HepG2 (cell line): ENCODE data around the gene MAN1A1. TPM values are rescaled to one million over a fixed set of nuclear protein-coding genes. Genes with fewer than 3 reads are reported as not detected.

Experiments
- ATAC-seq: fragments of 200-7000 bp; cut with Tn5 transposase; 3 replicates; pipeline ENCODE4 v1.9.1; 2020; ENCODE audit warnings: mild to moderate bottlenecking, moderate library complexity
- BruUV-seq: library from RNA; stranded (reverse); fragments of 400-500 nt; replicated peaks from 2 replicates; lab custom pipeline; 2021; lab: Mats Ljungman, UMichigan
- CTCF ChIA-PET: fragments of 300-600 bp; formaldehyde crosslinking; extraction: SDS; loops from one replicate; lab custom pipeline; 2021; ENCODE audit warnings: low total read pairs, inconsistent platforms, low intra/inter-chr PET ratio; lab: Yijun Ruan, JAX
- POLR2A ChIA-PET: fragments of 350-600 bp; sonication (Branson Sonifier 250); formaldehyde crosslinking; loops from one replicate; lab custom pipeline; 2020; ENCODE audit warnings: antibody characterized with exemption, inconsistent platforms; lab: Yijun Ruan, JAX
- DNase-seq: peaks from one replicate; pipeline ENCODE4 v3.0.0-alpha.2; 2015; ENCODE audit warnings: low spot score
- FAIRE-seq: peaks from 3 replicates; lab custom pipeline; 2011; peaks lifted over from hg19 to GRCh38; lab: Jason Lieb, UNC
- H2AFZ ChIP-seq: one replicate; pipeline ENCODE4 v1.6.1; 2011; ENCODE audit warnings: low read length, inconsistent platforms
- H3K27ac ChIP-seq: fragments of 300-600 bp; 3 replicates; pipeline ENCODE4 v1.8.0; 2011; ENCODE audit warnings: mixed run types, mild to moderate bottlenecking, mixed read lengths, low read length, inconsistent platforms; ENCODE audit not compliant: insufficient read depth; ENCODE audit errors: extremely low read length
- H3K27me3 ChIP-seq, 2 experiments: fragments of 200-600 bp in 1 of 2; 2 replicates in 1 of 2; 3 replicates in 1 of 2; pipeline versions ENCODE4 v1.6.0 to v1.8.0; 2011; ENCODE audit warnings: low read length in 2 of 2, mild to moderate bottlenecking in 2 of 2, moderate library complexity in 2 of 2, inconsistent platforms in 1 of 2; ENCODE audit not compliant: insufficient read depth in 2 of 2, control insufficient read depth in 1 of 2
- H3K36me3 ChIP-seq, 2 experiments: fragments of 200-600 bp in 1 of 2; replicated peaks in 1 of 2; 2 replicates in 1 of 2; 3 replicates in 1 of 2; pipeline versions ENCODE4 v1.5.1 to v1.8.0; 2011; ENCODE audit warnings: low read length in 2 of 2, inconsistent platforms in 1 of 2; ENCODE audit not compliant: insufficient read depth in 2 of 2, control insufficient read depth in 1 of 2
- H3K4me1 ChIP-seq: 2 replicates; pipeline ENCODE4 v1.5.1; 2012; ENCODE audit warnings: low read length, inconsistent platforms; ENCODE audit not compliant: insufficient read depth
- H3K4me2 ChIP-seq: 2 replicates; pipeline ENCODE4 v1.6.0; 2011; ENCODE audit warnings: low read depth, low read length, inconsistent platforms
- H3K4me3 ChIP-seq, 3 experiments: fragments of 200-600 bp in 1 of 3; sonication (generic), shearing (Covaris generic) in 1 of 3; replicated peaks in 1 of 3; 2 replicates each; pipeline ENCODE4 v1.5.1; 2011 to 2016; ENCODE audit warnings: low read length in 3 of 3, inconsistent platforms in 2 of 3, low read depth in 2 of 3, mild to moderate bottlenecking in 2 of 3, control low read depth in 1 of 3, mixed read lengths in 1 of 3; ENCODE audit not compliant: insufficient read depth in 1 of 3
- H3K79me2 ChIP-seq: one replicate; pipeline ENCODE4 v1.6.1; 2011; ENCODE audit warnings: low read length, inconsistent platforms; ENCODE audit not compliant: insufficient read depth
- H3K9ac ChIP-seq: 2 replicates; pipeline ENCODE4 v1.6.0; 2011; ENCODE audit warnings: mild to moderate bottlenecking, low read depth, low read length, inconsistent platforms; ENCODE audit not compliant: insufficient read depth
- H3K9me3 ChIP-seq: 2 replicates; pipeline ENCODE4 v1.5.1; 2012; ENCODE audit warnings: mild to moderate bottlenecking, low read length
- H4K20me1 ChIP-seq: 2 replicates; pipeline ENCODE4 v1.6.0; 2011; ENCODE audit warnings: inconsistent platforms, mild to moderate bottlenecking, low read length, moderate library complexity; ENCODE audit not compliant: insufficient read depth
- KDM5A ChIP-seq: fragments of 200-600 bp; sonication (generic); IDR thresholded peaks from 2 replicates; pipeline ENCODE4 v1.7.0; 2018; ENCODE audit warnings: antibody characterized with exemption, mild to moderate bottlenecking, low read length, borderline replicate concordance
- MXI1 ChIP-seq: IDR thresholded peaks from 3 replicates; pipeline ENCODE4 v1.6.1; 2012; ENCODE audit warnings: low read depth, low read length, inconsistent platforms, borderline replicate concordance
- RBM22 ChIP-seq: fragments of 200-400 bp; formaldehyde crosslinking; optimal IDR thresholded peaks from 2 replicates; pipeline ENCODE3; 2017; ENCODE audit warnings: mild to moderate bottlenecking, low read length, moderate library complexity
- ZFP36L1 ChIP-seq: sonication (generic); formaldehyde crosslinking; IDR thresholded peaks from 2 replicates; pipeline ENCODE4 v1.8.0; 2022; ENCODE audit warnings: mild to moderate bottlenecking, missing genetic modification reagents, moderate library complexity
- ZKSCAN1 ChIP-seq: fragments of 150-350 bp; IDR thresholded peaks from 2 replicates; pipeline ENCODE4 v1.6.1; 2014; ENCODE audit warnings: low read length
- ZNF367 ChIP-seq: sonication (generic); formaldehyde crosslinking; IDR thresholded peaks from 2 replicates; pipeline ENCODE4 v1.4.0; 2020; ENCODE audit warnings: missing genetic modification reagents, borderline replicate concordance
- ZNF776 ChIP-seq: sonication (generic); formaldehyde crosslinking; IDR thresholded peaks from 2 replicates; pipeline ENCODE4 v1.4.0; 2020; ENCODE audit warnings: mild to moderate bottlenecking, missing genetic modification reagents
- WGBS: methylation state at CpG from one replicate; pipeline ENCODE4 v1.1.6; 2017; ENCODE audit warnings: low lambda C conversion rate; 5-methylcytosine and 5-hydroxymethylcytosine counted together
- in situ Hi-C: cut with HindIII; loops from 2 replicates; pipeline ENCODE4 v1.10.0; 2017; ENCODE audit warnings: low pct_unique_long_range_greater_than_20kb; ENCODE audit not compliant: extremely low pct_ligation_motif_present
- intact Hi-C: fragments of 100-400 bp; cut with micrococcal nuclease; formaldehyde crosslinking; loops from one replicate; pipeline ENCODE4 v1.10.0; 2022; ENCODE audit not compliant: unreplicated experiment
- polyA plus RNA-seq, 8 experiments: library from polyadenylated mRNA; depleted of rRNA in 3 of 8; stranded (reverse) in 7 of 8; unstranded in 1 of 8; fragments of >200 nt; fragmentation: Illumina TruSeq in 4 of 8; extraction: Trizol in 4 of 8; gene quantifications; 2 replicates each; pipeline versions ENCODE4 v1.2.1 to v1.2.3, GENCODE V29; 2011 to 2016; ENCODE audit warnings: low read depth in 4 of 8, missing spikeins in 1 of 8, mixed read lengths in 1 of 8; ENCODE audit not compliant: insufficient read depth in 1 of 8
- total RNA-seq, 5 experiments: library from RNA; depleted of rRNA; stranded (reverse); fragments of >200 nt; fragmentation: Illumina TruSeq; extraction: Trizol; gene quantifications; 2 replicates each; pipeline ENCODE4 v1.2.3, GENCODE V29; 2016; ENCODE audit warnings: low read depth in 1 of 5

Gene MAN1A1
- total and polyA plus RNA-seq, 2 of the 13 experiments (the other 11 are each of a cell fraction or from before 2014, with no cell fraction given): 156 to 236 TPM

GRCh38 chr6:119269266-119270103 is 80.1 kb downstream of the MAN1A1 start (continued):
- no peak for TF ChIP-seq ZNF367 (CRISPR knock-in tag)
- TF ChIP-seq KDM5A: no peak

- in situ Hi-C loops (no loop called here), intact Hi-C loops (loop anchor here (10.0 kb wide), 1 partner anchor 373 kb away; the partner anchor contains the start of gene ASF1A)
- Histone ChIP-seq H3K9ac (no peak overlapping the region), H3K36me3 (peaks cover 27 to 68% of the 10 kb centered on the region in 2 experiments), H3K27me3 (no peaks in the 10 kb centered on the region), H3K9me3 (peaks cover 19% of the 10 kb centered on the region), H3K4me2 (no peak overlapping the region), H3K27ac (no peak overlapping the region), H3K79me2 (peaks cover 43% of the 10 kb centered on the region), H2AFZ (no peak overlapping the region), H3K4me3 (no peak overlapping the region), H3K4me1 (peaks cover 63% of the 10 kb centered on the region), H4K20me1 (peaks cover 5% of the 10 kb centered on the region)
- ChIA-PET POLR2A (no interaction called here), CTCF (no interaction called here)
- WGBS: 93% methylated on average over 1 of the region's 1 CpG
- no peak for DNase-seq
- no TSS peak for BruUV-seq
- peak; percentile 18; the same call in 1 of the 3 replicates for ATAC-seq
- TF ChIP-seq MXI1: no peak
- no peak for TF ChIP-seq ZNF776 (CRISPR knock-in tag)
- no peak for TF ChIP-seq ZFP36L1
- no peak for TF ChIP-seq ZKSCAN1
- peak; percentile 98 for TF ChIP-seq RBM22
- FAIRE-seq: no peak
These were observed 82.2 kb downstream of the MAN1A1 start for GRCh38 chr6:119267126-119267905.
